Regular cardiac myocyte (primary cell): ENCODE measurements around the gene MPC1. TPM values are rescaled to one million over a fixed set of nuclear protein-coding genes. Genes with fewer than 3 reads are reported as not detected.

Experiments used
- total RNA-seq: library from RNA; depleted of rRNA; stranded (reverse); fragments of >200 nt; gene quantifications from 2 replicates; pipeline ENCODE4 v1.2.3, GENCODE V29; 2014

Gene MPC1
- 20.0 and 39.1 TPM in 2 replicates for total RNA-seq

DNA sequence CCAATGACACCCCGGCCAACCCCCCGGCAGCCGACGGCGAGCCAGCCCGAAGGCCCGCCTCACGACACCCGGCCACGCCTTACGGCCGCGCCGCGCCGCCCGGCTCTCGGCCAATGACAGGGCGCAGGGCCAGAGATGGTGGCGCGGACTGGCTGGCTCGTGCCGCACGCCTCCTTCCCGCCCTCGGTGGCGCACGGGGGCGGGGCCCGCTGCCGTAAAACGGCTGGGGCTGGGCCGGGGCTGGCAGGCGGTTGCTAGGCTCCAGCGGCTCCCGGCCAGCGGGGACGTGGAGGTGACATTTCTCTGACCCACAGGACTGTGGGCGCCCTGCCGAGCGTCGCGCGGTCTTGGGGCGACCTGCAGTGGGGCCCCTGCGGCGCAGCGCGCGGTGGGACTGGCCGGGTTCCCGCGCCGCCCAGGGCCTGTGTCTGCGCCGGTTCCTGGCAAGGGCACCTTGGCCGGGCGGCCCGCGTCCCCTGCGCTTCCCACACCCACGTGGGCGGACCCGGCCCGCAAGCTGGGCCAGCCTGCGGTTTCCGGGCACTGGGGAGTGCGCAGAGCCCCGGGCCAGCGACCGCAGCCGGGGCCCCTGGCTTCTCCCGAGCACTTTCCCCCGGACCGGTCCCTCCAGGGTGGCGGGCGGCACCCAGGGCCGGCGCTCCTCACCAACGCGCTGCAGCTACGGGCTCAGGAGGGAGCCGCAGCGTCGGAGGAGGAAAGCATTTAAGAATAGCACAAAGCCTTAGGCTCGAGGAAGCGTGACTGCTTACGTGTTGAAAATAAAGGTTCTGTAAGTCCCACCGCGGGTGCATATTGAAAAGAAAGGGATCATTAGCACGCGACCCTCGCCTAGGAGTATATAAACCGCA is at the start of gene MPC1:
Gene MPC1, minus strand, starts transcription at position 8 of the 869 bp plus-strand sequence. CDS start 64 bp downstream, outside the sequence.

DNA sequence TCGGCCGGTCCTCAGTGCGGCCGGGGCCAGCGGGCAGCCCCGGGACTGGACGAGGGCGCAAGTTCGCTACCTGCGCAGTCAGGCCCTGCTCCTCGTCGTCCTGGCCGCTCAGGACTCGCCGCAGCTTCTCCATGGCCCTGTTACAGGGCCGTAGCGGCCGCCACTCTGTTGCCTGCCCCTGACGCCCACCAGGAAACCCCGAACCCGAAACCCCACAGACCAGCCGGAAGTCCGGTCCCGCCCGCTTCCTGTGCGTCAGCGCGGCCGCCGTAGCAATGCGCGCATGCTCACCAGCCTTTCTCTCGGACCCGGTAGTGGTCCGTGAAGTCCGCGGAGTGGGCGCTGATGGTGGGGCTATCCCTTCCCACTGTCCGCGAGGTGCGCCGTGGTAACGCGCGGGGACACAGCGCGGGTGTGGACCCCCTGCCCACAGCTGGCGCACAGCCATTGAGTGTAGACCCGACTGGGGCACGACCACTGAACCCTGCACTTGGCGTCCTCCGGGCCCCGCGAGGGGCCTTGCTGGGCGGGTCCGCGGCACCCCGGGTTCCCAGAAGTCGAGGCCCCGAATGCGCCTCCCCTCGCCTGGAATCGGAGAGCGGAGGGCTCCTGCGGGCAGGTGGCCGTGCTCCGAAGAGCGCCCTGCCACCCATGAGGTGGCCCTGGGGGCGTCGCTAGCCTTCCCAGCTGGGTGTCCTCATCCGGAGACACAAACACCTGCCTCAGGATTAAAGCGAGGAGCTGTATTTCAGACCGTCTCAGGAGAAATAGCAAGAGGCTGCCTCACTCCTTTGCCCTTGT is 40.2 kb downstream of the MPC1 start, which contains the start of gene SFT2D1:
Gene SFT2D1, minus strand, starts transcription at position 197 of the 801 bp plus-strand sequence. Its CDS starts 64 bp downstream, at position 133.

Other genes with a start within 250 kb of the MPC1 start
- gene TBXT, start 215.1 kb downstream of the MPC1 start, total RNA-seq, result not detected in 2 replicates
- gene PRR18, start 74.5 kb downstream of the MPC1 start, total RNA-seq, result not detected in 2 replicates
- 39.2 and 84.2 TPM in 2 replicates for gene SFT2D1, start 40.4 kb downstream of the MPC1 start, total RNA-seq
- gene RAMACL, start 203.7 kb upstream of the MPC1 start, total RNA-seq, result 0.38 and 1.1 TPM in 2 replicates
- 38.3 and 74.1 TPM in 2 replicates for gene RPS6KA2, start 244.3 kb upstream of the MPC1 start, total RNA-seq